Measurements from ENCODE around the gene SPOCK1. TPM values are rescaled to one million over a fixed set of nuclear protein-coding genes. Genes with fewer than 3 reads are reported as not detected.

SPOCK1 gene
- polyA plus RNA-seq, 1 donor from 2014 or later, result not detected

GRCh38 chr5:137078171-137078665 is 420.9 kb downstream of the SPOCK1 start:
- Mint-ChIP-seq H3K4me3 (no peak overlapping the region), H3K27ac (peak overlapping the region in 1 of 3 donors; percentile 2), H3K9me3 (peaks cover 0 to 1% (median 0%) of the 10 kb centered on the region in 3 donors), H3K4me1 (peaks cover 0 to under 1% (median under 1%) of the 10 kb centered on the region in 3 donors), H3K36me3 (peaks cover 1% of the 10 kb centered on the region), H3K27me3 (no peaks in the 10 kb centered on the region)

GRCh38 chr5:137075163-137075970 is 423.8 kb downstream of the SPOCK1 start:
- H3K4me3 Mint-ChIP-seq, result no peak overlapping the region
- H3K36me3 Mint-ChIP-seq, result peaks cover 1% of the 10 kb centered on the region
- H3K27ac Mint-ChIP-seq, result no peak overlapping the region
- H3K27me3 Mint-ChIP-seq, result no peaks in the 10 kb centered on the region
- peaks cover 0 to 1% (median 0%) of the 10 kb centered on the region in 3 donors for H3K9me3 Mint-ChIP-seq
- H3K4me1 Mint-ChIP-seq, result peaks cover 0 to 12% (median 10%) of the 10 kb centered on the region in 3 donors

- H3K27me3 Mint-ChIP-seq, result no peaks in the 10 kb centered on the region
- H3K9me3 Mint-ChIP-seq, result no peaks in the 10 kb centered on the region
- no peaks in the 10 kb centered on the region for H3K36me3 Mint-ChIP-seq
- H3K4me3 Mint-ChIP-seq, result peak overlapping the region in 1 of 4 donors; percentile 6
- no peak overlapping the region for H3K27ac Mint-ChIP-seq
- H3K4me1 Mint-ChIP-seq, result peaks cover 0 to 12% (median 10%) of the 10 kb centered on the region in 3 donors
Measured at GRCh38 chr5:137073189-137073588, 425.9 kb downstream of the SPOCK1 start.

GRCh38 chr5:137072361-137073115 is 426.6 kb downstream of the SPOCK1 start:
- H3K27ac Mint-ChIP-seq, result no peak overlapping the region

GRCh38 chr5:137071931-137072330 is 427.2 kb downstream of the SPOCK1 start:
- Mint-ChIP-seq H3K27ac (no peak overlapping the region), H3K36me3 (no peaks in the 10 kb centered on the region), H3K27me3 (no peaks in the 10 kb centered on the region), H3K4me1 (peaks cover 0 to 12% (median 10%) of the 10 kb centered on the region in 3 donors), H3K4me3 (no peak overlapping the region), H3K9me3 (no peaks in the 10 kb centered on the region)

More at GRCh38 chr5:137072361-137073115, 426.6 kb downstream of the SPOCK1 start:
- H3K4me3 Mint-ChIP-seq, result peak overlapping the region in 2 of 4 donors; percentile 3 to 11
- no peaks in the 10 kb centered on the region for H3K9me3 Mint-ChIP-seq
- no peaks in the 10 kb centered on the region for H3K27me3 Mint-ChIP-seq
- no peaks in the 10 kb centered on the region for H3K36me3 Mint-ChIP-seq
- peaks cover 0 to 12% (median 10%) of the 10 kb centered on the region in 3 donors for H3K4me1 Mint-ChIP-seq

GRCh38 chr5:137071526-137071925 is 427.6 kb downstream of the SPOCK1 start:
- Mint-ChIP-seq H3K27me3 (no peaks in the 10 kb centered on the region), H3K36me3 (no peaks in the 10 kb centered on the region), H3K9me3 (no peaks in the 10 kb centered on the region), H3K27ac (no peak overlapping the region), H3K4me1 (peaks cover 0 to 12% (median 10%) of the 10 kb centered on the region in 3 donors), H3K4me3 (no peak overlapping the region)

GRCh38 chr5:137070521-137070920 is 428.6 kb downstream of the SPOCK1 start:
- H3K4me1 Mint-ChIP-seq, result peaks cover 0 to 12% (median 10%) of the 10 kb centered on the region in 3 donors
- peak overlapping the region in 1 of 3 donors; percentile 35 for H3K27ac Mint-ChIP-seq
- H3K27me3 Mint-ChIP-seq, result no peaks in the 10 kb centered on the region
- H3K36me3 Mint-ChIP-seq, result no peaks in the 10 kb centered on the region
- H3K4me3 Mint-ChIP-seq, result no peak overlapping the region
- H3K9me3 Mint-ChIP-seq, result no peaks in the 10 kb centered on the region

- Mint-ChIP-seq H3K4me1 (peaks cover 0 to 12% (median 10%) of the 10 kb centered on the region in 3 donors), H3K9me3 (no peaks in the 10 kb centered on the region), H3K27ac (no peak overlapping the region), H3K36me3 (no peaks in the 10 kb centered on the region), H3K4me3 (no peak overlapping the region), H3K27me3 (no peaks in the 10 kb centered on the region)
Measured at GRCh38 chr5:137069358-137069757, 429.8 kb downstream of the SPOCK1 start.

GRCh38 chr5:137061382-137061781 is 437.7 kb downstream of the SPOCK1 start:
- Mint-ChIP-seq H3K36me3 (no peaks in the 10 kb centered on the region), H3K4me1 (no peaks in the 10 kb centered on the region), H3K27me3 (no peaks in the 10 kb centered on the region), H3K27ac (no peak overlapping the region), H3K9me3 (peaks cover 0 to 2% (median 0%) of the 10 kb centered on the region in 3 donors), H3K4me3 (no peak overlapping the region)

- no peak overlapping the region for H3K27ac Mint-ChIP-seq
- no peaks in the 10 kb centered on the region for H3K4me1 Mint-ChIP-seq
- H3K4me3 Mint-ChIP-seq, result no peak overlapping the region
- H3K27me3 Mint-ChIP-seq, result no peaks in the 10 kb centered on the region
- H3K36me3 Mint-ChIP-seq, result no peaks in the 10 kb centered on the region
- H3K9me3 Mint-ChIP-seq, result no peaks in the 10 kb centered on the region
Measured at GRCh38 chr5:137058089-137058488, 441.0 kb downstream of the SPOCK1 start.

GRCh38 chr5:137056676-137057075 is 442.4 kb downstream of the SPOCK1 start:
- Mint-ChIP-seq H3K27me3 (no peaks in the 10 kb centered on the region), H3K36me3 (no peaks in the 10 kb centered on the region), H3K4me1 (no peaks in the 10 kb centered on the region), H3K4me3 (no peak overlapping the region), H3K27ac (no peak overlapping the region), H3K9me3 (peaks cover 0 to 2% (median 0%) of the 10 kb centered on the region in 3 donors)

GRCh38 chr5:137055271-137055872 is 443.8 kb downstream of the SPOCK1 start:
- no peaks in the 10 kb centered on the region for H3K27me3 Mint-ChIP-seq
- peaks cover 0 to 2% (median 2%) of the 10 kb centered on the region in 3 donors for H3K9me3 Mint-ChIP-seq
- H3K4me1 Mint-ChIP-seq, result no peaks in the 10 kb centered on the region
- H3K27ac Mint-ChIP-seq, result no peak overlapping the region
- no peaks in the 10 kb centered on the region for H3K36me3 Mint-ChIP-seq
- no peak overlapping the region for H3K4me3 Mint-ChIP-seq

- Mint-ChIP-seq H3K4me1 (no peaks in the 10 kb centered on the region), H3K27me3 (no peaks in the 10 kb centered on the region), H3K27ac (no peak overlapping the region), H3K9me3 (peaks cover 0 to 2% (median 2%) of the 10 kb centered on the region in 3 donors), H3K36me3 (no peaks in the 10 kb centered on the region), H3K4me3 (no peak overlapping the region)
Measured at GRCh38 chr5:137054792-137055191, 444.3 kb downstream of the SPOCK1 start.

- Mint-ChIP-seq H3K4me1 (no peaks in the 10 kb centered on the region), H3K4me3 (no peak overlapping the region), H3K27ac (no peak overlapping the region), H3K9me3 (peaks cover 0 to 2% (median 2%) of the 10 kb centered on the region in 3 donors), H3K27me3 (no peaks in the 10 kb centered on the region), H3K36me3 (no peaks in the 10 kb centered on the region)
Measured at GRCh38 chr5:137054335-137054734, 444.8 kb downstream of the SPOCK1 start.

- Mint-ChIP-seq H3K4me1 (no peaks in the 10 kb centered on the region), H3K27me3 (no peaks in the 10 kb centered on the region), H3K27ac (no peak overlapping the region), H3K4me3 (no peak overlapping the region), H3K9me3 (peaks cover 0 to 2% (median 2%) of the 10 kb centered on the region in 3 donors), H3K36me3 (no peaks in the 10 kb centered on the region)
Measured at GRCh38 chr5:137051161-137051560, 448.0 kb downstream of the SPOCK1 start.

Data from IgD-negative memory B cell (primary cell).